HG02852 (cell line): ENCODE measurements around the gene MUTYH.
"Not testable (repeated sequence)": the region's sequence is repeated elsewhere in the genome, so short reads cannot be mapped to it uniquely, and the experiment has no call there.

Experiments used
- ATAC-seq: cut with Tn5 transposase; IDR thresholded peaks from one replicate; pipeline ENCODE4 v1.9.1; 2021; ENCODE audit warnings: mild to moderate bottlenecking, moderate library complexity; ENCODE audit not compliant: unreplicated experiment

MUTYH gene

DNA sequence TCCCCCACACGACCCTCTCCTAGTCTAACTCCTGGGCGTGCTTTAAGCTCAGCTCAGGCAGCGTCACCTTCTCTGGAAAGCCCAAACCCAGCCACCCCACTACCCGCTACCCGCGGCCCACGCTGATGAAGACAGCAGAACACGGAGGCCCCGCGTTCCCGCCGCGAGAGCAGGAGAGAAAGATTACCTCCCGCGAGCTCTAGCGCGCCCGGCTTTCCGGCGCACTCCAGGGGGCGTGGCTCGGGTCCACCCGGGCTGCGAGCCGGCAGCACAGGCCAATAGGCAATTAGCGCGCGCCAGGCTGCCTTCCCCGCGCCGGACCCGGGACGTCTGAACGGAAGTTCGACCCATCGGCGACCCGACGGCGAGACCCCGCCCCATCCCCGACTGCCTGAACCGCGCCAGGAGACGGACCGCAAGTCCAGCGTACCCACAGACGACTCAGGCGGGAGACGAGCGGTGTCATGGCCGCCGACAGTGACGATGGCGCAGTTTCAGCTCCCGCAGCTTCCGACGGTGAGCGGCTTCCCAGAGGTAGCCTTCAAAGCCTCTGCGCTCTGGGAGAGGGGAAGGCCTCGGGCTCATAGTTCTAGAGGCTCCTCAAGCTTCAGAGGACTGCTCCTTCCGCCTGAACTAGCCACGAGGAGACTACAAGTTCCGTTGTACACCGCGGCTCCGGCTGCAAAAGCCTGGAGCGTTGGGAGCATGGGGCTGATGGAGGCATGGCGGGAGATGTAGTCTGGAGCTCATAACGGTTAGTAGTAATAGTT lies at the start of gene MUTYH, which contains the start of gene TOE1:
Gene MUTYH (minus strand): TSS at position 652 of the 770 bp plus-strand sequence. CDS start 5,935 bp downstream, outside the sequence.
Gene TOE1 (plus strand): TSS at position 382 of the 770 bp plus-strand sequence. CDS start 83 bp downstream, at position 465.
- peak; percentile 83 for ATAC-seq

GRCh38 chr1:45386219-45386618 lies 46.0 kb upstream of the MUTYH start:
- no peak for ATAC-seq

DNA sequence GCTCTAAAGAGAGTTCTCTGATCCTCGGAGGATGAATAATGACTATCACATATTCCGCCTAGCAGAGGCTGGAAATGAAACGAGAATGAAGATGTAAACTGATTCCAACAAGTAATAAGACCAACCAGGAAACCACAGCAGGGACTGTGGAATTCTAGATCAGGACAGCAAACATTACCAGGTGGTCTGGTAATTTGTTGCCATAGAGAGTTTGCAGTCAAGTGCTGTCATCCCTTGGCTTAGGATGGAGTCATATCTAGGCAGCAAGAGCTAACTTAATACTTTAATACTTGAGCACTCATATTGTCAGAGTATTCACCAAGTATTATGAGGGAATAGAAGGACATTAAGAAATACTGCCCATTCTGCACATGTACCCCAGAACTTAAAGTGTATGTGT lies 45.1 kb upstream of the MUTYH start:
- no peak for ATAC-seq

DNA sequence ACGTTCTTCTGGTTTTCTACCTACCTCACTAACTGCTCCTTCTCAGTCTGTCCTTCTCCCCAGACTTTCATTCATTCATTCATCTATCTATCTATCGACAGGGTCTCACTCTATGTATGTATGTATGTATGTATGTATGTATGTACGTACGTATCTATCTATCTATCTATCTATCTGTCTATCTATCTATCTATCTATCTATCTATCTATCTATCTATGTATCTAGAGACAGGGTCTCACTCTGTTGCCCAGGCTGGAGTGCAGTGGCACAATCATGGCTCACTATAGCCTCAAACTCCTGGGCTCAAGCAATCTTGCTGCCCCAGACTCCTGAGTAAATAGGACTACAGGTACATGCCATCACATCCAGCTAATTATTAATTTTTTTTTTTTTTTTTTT lies 44.0 kb upstream of the MUTYH start:
- not testable (repeated sequence) for ATAC-seq

GRCh38 chr1:45383191-45383590 lies 43.0 kb upstream of the MUTYH start:
- ATAC-seq = no peak

DNA sequence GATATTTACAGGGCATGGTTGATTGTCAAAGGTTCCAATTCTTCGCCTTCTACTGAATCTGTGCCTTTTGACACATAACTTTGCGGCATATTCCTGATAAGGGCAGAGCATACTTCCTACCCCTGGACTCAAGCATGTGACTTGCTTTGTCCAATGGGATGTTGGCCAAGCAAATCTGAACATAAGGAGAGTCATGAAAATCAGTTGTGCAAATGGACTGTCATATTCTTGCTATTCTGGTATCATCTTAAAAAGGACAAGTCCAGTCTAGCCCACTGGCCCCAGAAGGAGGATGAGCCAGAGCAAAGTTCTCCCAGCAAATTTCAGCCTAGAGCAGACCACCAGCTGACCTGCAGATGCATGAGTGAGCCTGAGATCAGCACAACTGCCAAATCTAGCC lies 41.0 kb upstream of the MUTYH start:
- no peak for ATAC-seq

DNA sequence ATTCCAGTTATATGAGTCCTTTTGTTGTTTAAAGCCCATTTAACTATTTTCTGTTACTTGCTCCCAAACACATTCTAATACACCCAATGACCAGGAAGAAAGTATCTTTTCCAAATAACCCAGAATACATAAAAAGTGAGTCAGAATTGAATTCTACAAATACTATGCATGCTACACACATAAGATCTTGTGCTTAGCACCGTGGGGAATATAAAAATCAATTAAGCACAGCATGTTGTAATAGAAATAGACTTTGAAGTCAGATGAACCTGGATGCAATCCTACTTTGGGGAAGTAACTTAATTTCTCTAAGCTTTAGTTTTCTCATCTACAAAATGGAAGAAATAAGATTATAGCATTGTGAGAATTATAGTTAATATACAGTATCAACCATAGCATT lies 40.5 kb upstream of the MUTYH start:
- no peak for ATAC-seq

- ATAC-seq = no peak
Measured at GRCh38 chr1:45380125-45380524, 39.9 kb upstream of the MUTYH start.

DNA sequence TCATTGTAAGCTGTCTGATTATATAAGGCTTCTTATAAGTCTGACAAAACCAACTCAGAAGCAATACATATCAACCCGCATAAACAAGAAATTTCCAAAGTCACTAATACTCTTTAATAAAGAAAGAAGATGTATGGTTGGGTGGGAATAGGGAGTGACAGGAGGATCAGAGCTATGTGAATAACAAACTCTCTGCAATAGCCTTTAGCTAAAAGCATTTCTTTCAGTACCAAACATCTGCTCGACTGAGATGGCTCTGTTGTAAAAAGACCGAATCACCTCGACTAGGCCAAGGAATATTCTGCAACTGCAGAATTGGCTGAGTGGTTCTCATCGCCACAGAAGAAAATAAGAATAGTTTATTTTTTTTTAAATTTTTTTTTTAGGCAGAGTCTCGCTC lies 39.3 kb upstream of the MUTYH start:
- no peak for ATAC-seq

GRCh38 chr1:45378184-45378583 lies 37.9 kb upstream of the MUTYH start:
- no peak for ATAC-seq

GRCh38 chr1:45375104-45376090 lies 35.2 kb upstream of the MUTYH start:
- no peak for ATAC-seq

DNA sequence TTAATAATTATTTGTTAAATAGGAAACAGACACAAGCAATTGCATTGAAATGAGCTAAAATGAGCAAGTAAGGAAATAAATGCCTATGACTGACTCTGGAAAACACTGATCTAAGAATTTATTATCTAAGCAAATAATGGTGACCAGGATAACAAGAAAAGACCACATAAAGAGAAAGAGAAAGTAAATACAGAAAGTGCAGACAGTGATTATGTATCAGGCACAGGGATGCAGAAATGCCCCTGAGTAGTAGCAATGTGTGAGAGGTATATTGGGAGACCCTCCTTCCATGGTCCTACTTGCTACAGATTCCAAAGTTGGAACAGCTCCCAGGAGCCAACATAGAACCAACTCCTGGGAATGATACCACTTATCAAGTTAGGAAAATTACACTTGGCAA lies 33.3 kb upstream of the MUTYH start:
- no peak for ATAC-seq

GRCh38 chr1:45370575-45370974 lies 30.3 kb upstream of the MUTYH start:
- ATAC-seq = peak; percentile 79

GRCh38 chr1:45365051-45365450 lies 24.8 kb upstream of the MUTYH start:
- ATAC-seq = peak; percentile 72

DNA sequence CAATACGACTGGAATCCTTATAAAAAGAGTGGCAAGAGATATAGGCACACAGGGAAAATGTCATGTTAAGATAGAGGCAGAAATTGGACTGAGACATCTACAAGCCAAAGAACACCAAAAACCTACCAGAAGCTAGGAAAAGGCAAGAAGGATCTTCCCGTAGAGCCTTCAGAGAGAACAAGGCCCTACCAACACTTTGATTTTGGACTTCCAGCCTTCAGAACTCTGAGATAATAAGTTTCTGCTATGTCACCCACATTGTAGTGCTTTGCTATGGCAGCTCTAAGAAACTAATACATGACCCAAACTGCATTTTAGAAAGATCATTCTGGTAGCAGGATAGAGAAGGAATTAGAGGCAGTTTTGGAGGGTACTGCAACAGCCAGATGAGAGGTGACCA lies 24.1 kb upstream of the MUTYH start:
- no peak for ATAC-seq

GRCh38 chr1:45360981-45361380 lies 20.7 kb upstream of the MUTYH start:
- ATAC-seq = not testable (repeated sequence)

DNA sequence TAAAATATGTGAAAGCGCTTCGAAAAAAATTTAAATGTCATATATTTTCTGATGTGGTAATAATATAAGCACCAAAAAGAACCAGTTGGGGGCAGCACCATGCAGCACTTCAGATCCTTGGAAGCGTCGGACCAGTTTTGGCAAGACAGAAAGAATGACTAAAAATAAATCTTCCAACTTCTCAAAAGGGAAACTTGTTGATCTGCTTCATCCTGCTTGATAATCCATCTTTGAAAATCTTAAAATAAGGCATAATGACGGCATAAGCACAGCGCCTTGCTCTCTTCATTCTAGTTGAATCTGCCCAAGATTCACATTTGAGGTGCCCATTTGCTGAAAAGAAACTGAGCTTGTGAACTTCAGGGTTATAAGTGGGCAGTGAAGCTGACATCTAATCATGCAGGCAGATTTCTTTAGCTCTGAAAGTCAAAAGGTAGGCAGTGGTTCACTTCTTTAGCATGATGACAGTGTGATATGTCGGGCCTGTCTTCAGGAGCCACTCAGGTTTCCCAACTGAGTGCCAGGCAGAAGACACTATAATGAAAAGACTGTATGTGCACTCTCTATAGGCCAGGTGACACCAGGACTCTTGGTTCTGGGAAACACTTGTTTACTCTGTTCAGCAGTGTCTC lies 19.8 kb upstream of the MUTYH start:
- ATAC-seq = no peak

DNA sequence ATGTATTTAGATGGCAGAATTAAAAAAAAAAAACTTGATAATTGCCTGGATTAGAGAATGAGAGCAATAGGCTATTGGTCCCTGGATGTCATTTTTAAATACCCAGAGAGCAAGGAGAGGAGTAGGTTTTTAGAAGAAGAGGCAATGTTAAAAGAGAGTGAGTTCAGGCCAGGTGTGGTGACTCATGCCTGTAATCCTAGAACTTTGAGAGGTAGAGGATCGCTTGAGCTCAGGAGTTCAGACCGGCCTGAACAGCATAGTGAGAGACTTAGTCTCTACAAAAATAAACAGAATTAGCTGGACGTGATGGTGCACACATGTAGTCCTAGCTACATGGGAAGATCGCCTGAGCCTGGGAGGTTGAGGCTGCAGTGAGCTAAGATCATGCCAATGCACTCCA lies 15.9 kb upstream of the MUTYH start:
- ATAC-seq = no peak

- ATAC-seq = no peak
Measured at GRCh38 chr1:45355683-45356082, 15.4 kb upstream of the MUTYH start.

DNA sequence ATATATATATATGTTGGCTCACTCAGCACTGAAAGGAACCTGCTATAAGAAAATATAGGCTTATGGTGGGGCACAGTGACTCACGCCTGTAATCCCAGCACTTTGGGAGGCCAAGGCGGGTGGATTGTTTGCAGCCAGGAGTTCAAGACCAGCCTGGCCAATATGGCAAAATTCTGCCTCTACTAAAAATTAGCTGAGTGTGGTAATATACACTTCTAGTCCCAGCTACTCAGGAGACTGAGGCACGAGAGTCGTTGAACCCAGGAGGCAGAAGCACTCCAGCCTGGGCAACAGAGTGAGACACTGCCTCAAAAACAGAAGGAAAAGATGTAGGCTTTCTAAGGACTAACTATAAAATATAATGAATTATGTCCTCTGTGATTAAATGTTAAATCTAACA lies 14.6 kb upstream of the MUTYH start:
- no peak for ATAC-seq

DNA sequence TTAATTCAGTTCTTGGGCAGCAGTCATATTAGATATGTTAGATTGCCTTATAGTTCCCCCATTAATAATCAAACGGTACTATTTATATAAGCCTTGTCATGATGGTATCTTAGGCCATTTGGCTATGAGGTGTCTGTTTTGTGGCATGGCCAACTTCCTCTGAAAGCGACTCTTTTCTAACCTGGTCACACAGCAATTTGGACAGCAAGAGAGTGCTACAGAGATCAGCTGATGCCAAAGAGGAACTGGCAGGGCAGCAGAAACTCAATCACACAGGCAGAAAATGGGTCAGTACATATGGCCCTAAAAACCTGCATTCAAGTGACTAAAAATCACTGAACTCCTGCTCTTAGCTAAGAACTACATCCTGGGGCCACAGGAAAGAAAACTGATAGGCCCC lies 13.4 kb upstream of the MUTYH start:
- no peak for ATAC-seq
